Fibroblast of lung (primary cell): ENCODE results near the gene TFIP11.

ENCODE experiments used
- EZH2 ChIP-seq: IDR thresholded peaks from 2 replicates; pipeline ENCODE4 v1.5.1; 2012; ENCODE audit warnings: low read length, control low read depth, mild to moderate bottlenecking; ENCODE audit errors: missing control alignments
- TF ChIP-seq, protein P1 (sequence below), 2 donors: IDR thresholded peaks in 1 of 2; conservative IDR thresholded peaks in 1 of 2; 1 replicate in 1 of 2; 2 replicates in 1 of 2; pipeline ENCODE4 v1.5.1; 2011 to 2012; ENCODE audit warnings: low read length in 2 of 2, control low read depth in 1 of 2, inconsistent platforms in 1 of 2, low read depth in 1 of 2, mild to moderate bottlenecking in 1 of 2

DNA sequence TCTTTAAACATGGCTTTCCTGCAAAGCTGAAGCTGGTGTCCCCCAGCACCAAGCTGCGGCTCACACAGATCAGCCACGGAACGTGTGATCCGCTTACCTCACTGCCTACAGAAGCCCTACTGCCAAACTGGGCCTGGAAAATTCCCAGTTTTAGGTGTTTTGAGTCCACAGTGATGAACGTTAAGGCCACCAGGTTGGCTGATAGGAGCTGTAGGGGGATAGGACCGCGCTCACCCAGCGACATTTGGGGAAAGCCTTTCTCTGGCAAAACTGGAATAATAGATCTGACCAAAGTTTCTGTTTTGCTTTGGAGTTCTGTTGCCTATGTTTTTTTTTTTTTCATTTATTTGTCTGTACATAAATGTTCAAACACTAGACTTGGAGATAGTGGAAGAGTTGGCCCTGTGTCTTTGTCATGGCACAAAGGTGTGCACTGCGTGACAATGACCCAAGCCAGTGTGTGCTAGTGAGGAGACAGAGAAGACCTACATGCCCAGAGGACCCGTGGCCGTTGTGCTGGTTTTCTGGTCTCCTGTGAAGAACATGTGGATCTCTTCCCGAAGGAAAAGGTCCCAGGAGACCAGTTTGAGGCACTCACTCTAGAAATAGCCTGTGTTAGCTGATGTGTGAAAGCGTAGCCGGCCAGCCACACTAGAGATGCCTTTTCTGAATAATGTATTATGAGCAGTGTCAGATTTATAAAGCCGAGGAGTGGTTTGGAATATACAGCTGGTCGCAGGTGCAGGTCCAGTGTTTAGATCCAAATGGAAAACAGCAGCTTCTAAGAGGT lies 68.2 kb downstream of the TFIP11 start:
- TF ChIP-seq, protein P1, sequence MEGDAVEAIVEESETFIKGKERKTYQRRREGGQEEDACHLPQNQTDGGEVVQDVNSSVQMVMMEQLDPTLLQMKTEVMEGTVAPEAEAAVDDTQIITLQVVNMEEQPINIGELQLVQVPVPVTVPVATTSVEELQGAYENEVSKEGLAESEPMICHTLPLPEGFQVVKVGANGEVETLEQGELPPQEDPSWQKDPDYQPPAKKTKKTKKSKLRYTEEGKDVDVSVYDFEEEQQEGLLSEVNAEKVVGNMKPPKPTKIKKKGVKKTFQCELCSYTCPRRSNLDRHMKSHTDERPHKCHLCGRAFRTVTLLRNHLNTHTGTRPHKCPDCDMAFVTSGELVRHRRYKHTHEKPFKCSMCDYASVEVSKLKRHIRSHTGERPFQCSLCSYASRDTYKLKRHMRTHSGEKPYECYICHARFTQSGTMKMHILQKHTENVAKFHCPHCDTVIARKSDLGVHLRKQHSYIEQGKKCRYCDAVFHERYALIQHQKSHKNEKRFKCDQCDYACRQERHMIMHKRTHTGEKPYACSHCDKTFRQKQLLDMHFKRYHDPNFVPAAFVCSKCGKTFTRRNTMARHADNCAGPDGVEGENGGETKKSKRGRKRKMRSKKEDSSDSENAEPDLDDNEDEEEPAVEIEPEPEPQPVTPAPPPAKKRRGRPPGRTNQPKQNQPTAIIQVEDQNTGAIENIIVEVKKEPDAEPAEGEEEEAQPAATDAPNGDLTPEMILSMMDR (conservative IDR thresholded peaks at IDR 0.05 in 1 of 2, IDR thresholded peaks at IDR 0.05 in 1 of 2; ENCODE audit: low read depth in 1 of 2, low read length in 2 of 2) = no peak
- no peak for TF ChIP-seq EZH2
